ENCODE results near the gene BTAF1.

Gene BTAF1

DNA sequence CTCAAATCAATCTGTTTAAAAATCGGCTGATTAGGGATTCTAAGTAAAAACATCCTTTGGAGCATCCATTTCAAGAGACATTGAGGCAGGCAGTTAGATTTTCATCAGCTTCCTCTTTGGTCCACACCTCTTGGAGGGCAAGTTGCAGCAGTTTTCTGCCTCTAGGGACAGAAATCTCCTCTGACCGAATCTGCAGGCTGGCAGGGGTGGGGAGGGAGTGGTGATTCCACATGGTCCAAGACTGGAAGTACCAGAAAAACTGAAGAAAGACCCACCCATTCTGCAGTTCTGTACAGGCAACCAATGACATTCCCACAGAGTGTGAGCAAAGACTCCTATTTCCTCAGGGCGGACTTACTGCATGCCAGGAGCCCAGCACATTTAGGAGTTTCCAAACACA lies 43.3 kb upstream of the BTAF1 start:
- peak; percentile 10 for DNase-seq
- peaks cover 5% of the 10 kb centered on the region for H3K4me1 ChIP-seq (ENCODE audit: control insufficient read depth, insufficient read depth, low read depth, low read length)
- no peak overlapping the region for H3K14ac ChIP-seq (ENCODE audit: low read length in 2 of 2)
- H2BK12ac ChIP-seq (ENCODE audit: low read length in 2 of 2), result no peak overlapping the region
- H3K9ac ChIP-seq (ENCODE audit: low read length), result no peak overlapping the region
- no peaks in the 10 kb centered on the region for H3K9me3 ChIP-seq (ENCODE audit: control insufficient read depth, low read length)
- H3K23ac ChIP-seq (ENCODE audit: low read length in 2 of 2), result no peak overlapping the region
- H3K79me1 ChIP-seq (replicated peaks; ENCODE audit: low read length, poor library complexity, severe bottlenecking), result no peaks in the 10 kb centered on the region
- H2AFZ ChIP-seq (ENCODE audit: low read depth, low read length), result no peak overlapping the region
- H3K18ac ChIP-seq (ENCODE audit: low read depth in 1 of 2, low read length in 2 of 2), result no peak overlapping the region
- H3K27ac ChIP-seq (ENCODE audit: low read length, poor library complexity, severe bottlenecking), result no peak overlapping the region
- no peak overlapping the region for H2BK120ac ChIP-seq (ENCODE audit: low read depth, low read length)
- H4K8ac ChIP-seq (ENCODE audit: low read length), result no peak overlapping the region
- no peak overlapping the region for H2AK5ac ChIP-seq (ENCODE audit: low read length, severe bottlenecking)
- H4K91ac ChIP-seq (ENCODE audit: low read length), result no peak overlapping the region
- no peak overlapping the region for H3K4ac ChIP-seq (ENCODE audit: low read depth in 1 of 2, low read length in 2 of 2)
- H2BK5ac ChIP-seq (ENCODE audit: low read depth, low read length, poor library complexity, severe bottlenecking), result no peak overlapping the region
- H3K27me3 ChIP-seq (ENCODE audit: control insufficient read depth in 1 of 2, insufficient read depth in 1 of 2, low read length in 2 of 2), result no peaks in the 10 kb centered on the region
- H3K36me3 ChIP-seq (ENCODE audit: control insufficient read depth in 1 of 2, insufficient read depth in 2 of 2, low read depth in 1 of 2, low read length in 2 of 2), result no peaks in the 10 kb centered on the region
- no peak overlapping the region for H3K4me3 ChIP-seq (ENCODE audit: insufficient read depth in 1 of 2, low read depth in 1 of 2, low read length in 2 of 2)
- H3K4me2 ChIP-seq (ENCODE audit: low read length, poor library complexity, severe bottlenecking), result no peak overlapping the region
- 58% methylated on average over 3 of the region's 3 CpGs for WGBS
- H2BK15ac ChIP-seq (ENCODE audit: low read depth, poor library complexity, severe bottlenecking), result no peak overlapping the region

- H3K9me3 ChIP-seq (ENCODE audit: control insufficient read depth, low read length), result no peaks in the 10 kb centered on the region
- peak overlapping the region; percentile 41 for H3K4me2 ChIP-seq (ENCODE audit: low read length, poor library complexity, severe bottlenecking)
- H2AFZ ChIP-seq (ENCODE audit: low read depth, low read length), result peak overlapping the region; percentile 18
- no peak overlapping the region for H4K91ac ChIP-seq (ENCODE audit: low read length)
- H2BK15ac ChIP-seq (ENCODE audit: low read depth, poor library complexity, severe bottlenecking), result no peak overlapping the region
- H3K79me1 ChIP-seq (replicated peaks; ENCODE audit: low read length, poor library complexity, severe bottlenecking), result no peaks in the 10 kb centered on the region
- H3K4ac ChIP-seq (ENCODE audit: low read depth in 1 of 2, low read length in 2 of 2), result peak overlapping the region in 1 of 2 experiments; percentile 67
- H4K8ac ChIP-seq (ENCODE audit: low read length), result peak overlapping the region; percentile 78
- H3K4me1 ChIP-seq (ENCODE audit: control insufficient read depth, insufficient read depth, low read depth, low read length), result peaks cover 7% of the 10 kb centered on the region
- H3K36me3 ChIP-seq (ENCODE audit: control insufficient read depth in 1 of 2, insufficient read depth in 2 of 2, low read depth in 1 of 2, low read length in 2 of 2), result no peaks in the 10 kb centered on the region
- peak overlapping the region in 1 of 2 experiments; percentile 46 for H3K4me3 ChIP-seq (ENCODE audit: insufficient read depth in 1 of 2, low read depth in 1 of 2, low read length in 2 of 2)
- WGBS, result 54% methylated on average over 20 of the region's 20 CpGs
- H3K27ac ChIP-seq (ENCODE audit: low read length, poor library complexity, severe bottlenecking), result no peak overlapping the region
- H3K23ac ChIP-seq (ENCODE audit: low read length in 2 of 2), result no peak overlapping the region
- no peak overlapping the region for H2AK5ac ChIP-seq (ENCODE audit: low read length, severe bottlenecking)
- peak overlapping the region in 1 of 2 experiments; percentile 87 for H3K14ac ChIP-seq (ENCODE audit: low read length in 2 of 2)
- no peaks in the 10 kb centered on the region for H3K27me3 ChIP-seq (ENCODE audit: control insufficient read depth in 1 of 2, insufficient read depth in 1 of 2, low read length in 2 of 2)
- H2BK120ac ChIP-seq (ENCODE audit: low read depth, low read length), result no peak overlapping the region
- H3K9ac ChIP-seq (ENCODE audit: low read length), result peak overlapping the region; percentile 55
- H2BK12ac ChIP-seq (ENCODE audit: low read length in 2 of 2), result peak overlapping the region in 1 of 2 experiments; percentile 71
- H3K18ac ChIP-seq (ENCODE audit: low read depth in 1 of 2, low read length in 2 of 2), result peak overlapping the region in 1 of 2 experiments; percentile 73
- DNase-seq, result peak; percentile 45
- no peak overlapping the region for H2BK5ac ChIP-seq (ENCODE audit: low read depth, low read length, poor library complexity, severe bottlenecking)
Measured at GRCh38 chr10:91883549-91884444, 39.8 kb upstream of the BTAF1 start.

GRCh38 chr10:91884536-91884935 lies 39.0 kb upstream of the BTAF1 start:
- Histone ChIP-seq H3K23ac (ENCODE audit: low read length in 2 of 2) (no peak overlapping the region), H3K4ac (ENCODE audit: low read depth in 1 of 2, low read length in 2 of 2) (no peak overlapping the region), H2BK12ac (ENCODE audit: low read length in 2 of 2) (no peak overlapping the region), H3K18ac (ENCODE audit: low read depth in 1 of 2, low read length in 2 of 2) (peak overlapping the region in 1 of 2 experiments; percentile 22), H2BK5ac (ENCODE audit: low read depth, low read length, poor library complexity, severe bottlenecking) (no peak overlapping the region), H3K9ac (ENCODE audit: low read length) (no peak overlapping the region), H3K79me1 (replicated peaks; ENCODE audit: low read length, poor library complexity, severe bottlenecking) (no peaks in the 10 kb centered on the region), H3K4me1 (ENCODE audit: control insufficient read depth, insufficient read depth, low read depth, low read length) (peaks cover 7% of the 10 kb centered on the region), H3K36me3 (ENCODE audit: control insufficient read depth in 1 of 2, insufficient read depth in 2 of 2, low read depth in 1 of 2, low read length in 2 of 2) (no peaks in the 10 kb centered on the region), H3K4me3 (ENCODE audit: insufficient read depth in 1 of 2, low read depth in 1 of 2, low read length in 2 of 2) (no peak overlapping the region), H2BK15ac (ENCODE audit: low read depth, poor library complexity, severe bottlenecking) (no peak overlapping the region), H3K9me3 (ENCODE audit: control insufficient read depth, low read length) (no peaks in the 10 kb centered on the region), H3K27ac (ENCODE audit: low read length, poor library complexity, severe bottlenecking) (no peak overlapping the region), H2BK120ac (ENCODE audit: low read depth, low read length) (no peak overlapping the region), H3K14ac (ENCODE audit: low read length in 2 of 2) (no peak overlapping the region), H2AK5ac (ENCODE audit: low read length, severe bottlenecking) (no peak overlapping the region), H4K91ac (ENCODE audit: low read length) (no peak overlapping the region), H3K4me2 (ENCODE audit: low read length, poor library complexity, severe bottlenecking) (no peak overlapping the region), H2AFZ (ENCODE audit: low read depth, low read length) (no peak overlapping the region), H4K8ac (ENCODE audit: low read length) (no peak overlapping the region), H3K27me3 (ENCODE audit: control insufficient read depth in 1 of 2, insufficient read depth in 1 of 2, low read length in 2 of 2) (no peaks in the 10 kb centered on the region)
- 94% methylated on average over 1 of the region's 1 CpG for WGBS
- DNase-seq, result no peak

DNA sequence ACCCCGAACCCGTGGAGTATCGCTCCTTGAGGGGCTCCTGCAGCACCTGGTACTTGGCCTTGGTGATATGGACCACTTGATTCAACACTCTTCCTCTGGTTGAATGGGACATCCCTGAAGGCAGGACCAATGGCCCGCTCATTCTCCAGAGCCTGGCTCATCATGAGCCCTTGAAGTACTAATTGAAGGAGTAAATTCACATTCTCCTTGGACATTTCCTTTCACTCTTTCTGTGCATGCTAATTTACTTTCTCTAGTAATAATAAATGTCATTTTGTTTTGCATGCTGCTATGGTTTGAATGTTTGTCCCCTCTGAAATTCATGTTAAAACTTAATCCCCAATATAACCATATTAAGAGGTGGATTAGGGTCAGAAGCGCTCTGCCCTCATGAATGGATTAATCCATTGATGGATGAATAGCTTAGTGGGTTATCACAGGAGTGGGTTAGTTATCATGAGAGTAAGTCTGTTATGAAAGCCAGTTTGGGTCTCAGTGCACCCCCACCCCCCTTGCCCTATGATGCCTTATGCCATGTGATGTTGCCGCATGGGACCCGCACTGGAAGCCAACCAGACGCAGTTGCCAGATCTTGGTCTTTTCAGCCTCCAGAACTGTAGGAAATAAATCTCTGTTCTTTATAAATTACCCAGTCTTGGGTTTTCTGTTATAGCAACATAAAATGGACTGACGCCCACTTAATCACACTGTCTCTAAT lies 38.0 kb upstream of the BTAF1 start:
- H3K4ac ChIP-seq (ENCODE audit: low read depth in 1 of 2, low read length in 2 of 2), result no peak overlapping the region
- WGBS, result over 99% methylated on average over 6 of the region's 9 CpGs
- H3K9me3 ChIP-seq (ENCODE audit: control insufficient read depth, low read length), result no peaks in the 10 kb centered on the region

More for the DNA sequence above, 38.0 kb upstream of the BTAF1 start:
- Histone ChIP-seq H2BK12ac (ENCODE audit: low read length in 2 of 2) (no peak overlapping the region), H3K27ac (ENCODE audit: low read length, poor library complexity, severe bottlenecking) (no peak overlapping the region), H4K91ac (ENCODE audit: low read length) (no peak overlapping the region), H2BK15ac (ENCODE audit: low read depth, poor library complexity, severe bottlenecking) (no peak overlapping the region), H4K8ac (ENCODE audit: low read length) (no peak overlapping the region), H3K9ac (ENCODE audit: low read length) (no peak overlapping the region), H3K4me2 (ENCODE audit: low read length, poor library complexity, severe bottlenecking) (no peak overlapping the region), H3K18ac (ENCODE audit: low read depth in 1 of 2, low read length in 2 of 2) (no peak overlapping the region), H2BK5ac (ENCODE audit: low read depth, low read length, poor library complexity, severe bottlenecking) (no peak overlapping the region), H3K79me1 (replicated peaks; ENCODE audit: low read length, poor library complexity, severe bottlenecking) (no peaks in the 10 kb centered on the region), H3K23ac (ENCODE audit: low read length in 2 of 2) (no peak overlapping the region), H3K27me3 (ENCODE audit: control insufficient read depth in 1 of 2, insufficient read depth in 1 of 2, low read length in 2 of 2) (no peaks in the 10 kb centered on the region), H2BK120ac (ENCODE audit: low read depth, low read length) (no peak overlapping the region), H2AFZ (ENCODE audit: low read depth, low read length) (no peak overlapping the region), H3K36me3 (ENCODE audit: control insufficient read depth in 1 of 2, insufficient read depth in 2 of 2, low read depth in 1 of 2, low read length in 2 of 2) (no peaks in the 10 kb centered on the region), H3K14ac (ENCODE audit: low read length in 2 of 2) (no peak overlapping the region), H3K4me1 (ENCODE audit: control insufficient read depth, insufficient read depth, low read depth, low read length) (peaks cover 6% of the 10 kb centered on the region), H3K4me3 (ENCODE audit: insufficient read depth in 1 of 2, low read depth in 1 of 2, low read length in 2 of 2) (no peak overlapping the region), H2AK5ac (ENCODE audit: low read length, severe bottlenecking) (no peak overlapping the region)
- no peak for DNase-seq
